Islet of Langerhans (tissue), 1 donor: ENCODE results near the gene FXR2.

Source experiments
- FAIRE-seq: peaks from one replicate; lab custom pipeline; 2011; peaks lifted over from hg19 to GRCh38; lab: Jason Lieb, UNC

FXR2 gene

GRCh38 chr17:7570351-7570750 is 44.3 kb downstream of the FXR2 start:
- FAIRE-seq: no peak

DNA sequence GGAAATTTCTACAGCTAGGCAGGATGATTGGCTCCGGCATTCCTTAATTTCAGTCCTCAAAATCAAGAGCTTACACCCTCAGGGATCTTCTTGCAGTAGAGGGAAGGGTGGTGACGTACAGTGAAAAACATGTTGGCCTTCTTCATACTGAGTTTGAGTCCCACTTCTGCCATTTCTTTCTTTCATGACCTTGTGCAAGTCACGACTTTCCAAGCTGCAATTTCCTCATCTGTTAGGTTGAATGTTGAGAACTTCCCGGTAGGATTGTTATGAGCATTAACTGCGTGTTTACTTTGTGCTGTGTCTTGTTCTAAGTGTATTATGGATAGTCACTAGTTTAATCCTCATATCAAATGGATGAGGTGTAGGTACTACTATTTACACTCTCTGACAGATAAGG is 45.1 kb downstream of the FXR2 start:
- FAIRE-seq: no peak

DNA sequence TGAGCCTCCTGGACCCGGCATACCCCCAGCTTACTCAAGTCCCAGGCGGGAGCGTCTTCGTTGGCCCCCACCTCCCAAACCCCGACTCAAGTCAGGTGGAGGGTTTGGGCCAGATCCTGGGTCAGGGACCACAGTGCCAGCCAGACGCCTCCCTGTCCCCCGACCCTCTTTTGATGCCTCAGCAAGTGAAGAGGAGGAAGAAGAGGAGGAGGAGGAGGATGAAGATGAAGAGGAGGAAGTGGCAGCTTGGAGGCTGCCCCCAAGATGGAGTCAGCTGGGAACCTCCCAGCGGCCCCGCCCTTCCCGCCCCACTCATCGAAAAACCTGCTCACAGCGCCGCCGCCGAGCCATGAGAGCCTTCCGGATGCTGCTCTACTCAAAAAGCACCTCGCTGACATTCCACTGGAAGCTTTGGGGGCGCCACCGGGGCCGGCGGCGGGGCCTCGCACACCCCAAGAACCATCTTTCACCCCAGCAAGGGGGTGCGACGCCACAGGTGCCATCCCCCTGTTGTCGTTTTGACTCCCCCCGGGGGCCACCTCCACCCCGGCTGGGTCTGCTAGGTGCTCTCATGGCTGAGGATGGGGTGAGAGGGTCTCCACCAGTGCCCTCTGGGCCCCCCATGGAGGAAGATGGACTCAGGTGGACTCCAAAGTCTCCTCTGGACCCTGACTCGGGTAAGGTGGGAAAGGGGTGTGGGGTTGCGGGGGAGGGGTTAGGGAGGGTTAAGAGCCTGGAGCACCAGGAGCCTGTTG is 51.4 kb downstream of the FXR2 start:
- no peak for FAIRE-seq

GRCh38 chr17:7562208-7562605 is 52.5 kb downstream of the FXR2 start:
- no peak for FAIRE-seq

- FAIRE-seq: no peak
Observed at GRCh38 chr17:7561589-7562207, 53.0 kb downstream of the FXR2 start, which contains the start of gene SENP3. Gene SENP3 (plus strand): TSS chr17:7561919. CDS start chr17:7563077, 1,158 bp downstream.

DNA sequence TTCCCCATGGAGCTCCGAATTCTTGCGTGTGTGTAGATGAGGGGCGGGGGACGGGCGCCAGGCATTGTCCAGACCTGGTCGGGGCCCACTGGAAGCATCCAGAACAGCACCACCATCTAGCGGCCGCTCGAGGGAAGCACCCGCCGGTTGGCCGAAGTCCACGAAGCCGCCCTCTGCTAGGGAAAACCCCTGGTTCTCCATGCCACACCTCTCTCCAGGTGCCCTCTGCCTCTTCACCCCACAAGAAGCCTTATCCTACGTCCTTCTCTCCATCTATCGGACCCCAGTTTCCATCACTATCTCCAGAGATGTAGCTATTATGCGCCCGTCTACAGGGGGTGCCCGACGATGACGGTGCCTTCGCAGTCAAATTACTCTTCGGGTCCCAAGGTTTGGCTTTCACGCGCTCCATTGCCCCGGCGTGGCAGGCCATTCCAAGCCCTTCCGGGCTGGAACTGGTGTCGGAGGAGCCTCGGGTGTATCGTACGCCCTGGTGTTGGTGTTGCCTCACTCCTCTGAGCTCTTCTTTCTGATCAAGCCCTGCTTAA is 53.6 kb downstream of the FXR2 start:
- no peak for FAIRE-seq

GRCh38 chr17:7560172-7561027 is 54.3 kb downstream of the FXR2 start:
- no peak for FAIRE-seq

DNA sequence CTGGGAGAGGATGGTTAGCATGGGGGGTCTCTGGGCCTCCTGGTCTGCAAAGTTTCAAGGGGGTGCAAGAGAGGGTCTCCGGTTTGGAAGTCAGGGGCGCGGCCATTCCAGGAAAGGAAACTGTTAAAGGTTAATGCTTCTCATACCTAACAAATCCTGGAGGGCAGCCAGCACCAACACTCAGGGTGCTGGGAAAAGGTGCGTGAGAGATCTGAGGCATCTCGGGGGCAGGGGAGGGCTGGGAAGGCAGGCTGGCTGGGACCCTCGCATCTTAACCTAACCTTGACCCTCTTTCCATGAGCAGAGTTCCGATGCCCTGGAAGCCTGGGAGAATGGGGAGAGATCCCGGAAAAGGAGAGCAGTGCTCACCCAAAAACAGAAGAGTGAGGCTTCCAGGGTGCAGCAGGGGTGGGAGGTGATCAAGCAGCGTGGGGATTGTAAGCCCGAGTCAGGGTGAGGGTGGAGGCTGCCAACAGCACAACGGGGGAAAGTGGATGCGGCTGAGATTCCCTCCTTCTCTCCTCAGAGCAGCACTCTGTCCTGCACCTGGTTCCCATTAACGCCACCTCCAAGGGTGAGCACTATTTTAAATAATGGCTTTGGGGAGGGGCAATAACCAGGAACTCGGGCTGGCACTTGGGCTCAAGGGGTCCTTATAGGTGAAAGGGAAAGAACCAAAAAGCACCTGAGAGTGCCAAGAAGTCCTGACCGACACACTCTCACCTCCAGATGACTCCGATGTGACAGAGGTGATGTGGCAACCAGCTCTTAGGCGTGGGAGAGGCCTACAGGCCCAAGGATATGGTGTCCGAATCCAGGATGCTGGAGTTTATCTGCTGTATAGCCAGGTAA is 55.2 kb downstream of the FXR2 start:
- no peak for FAIRE-seq

DNA sequence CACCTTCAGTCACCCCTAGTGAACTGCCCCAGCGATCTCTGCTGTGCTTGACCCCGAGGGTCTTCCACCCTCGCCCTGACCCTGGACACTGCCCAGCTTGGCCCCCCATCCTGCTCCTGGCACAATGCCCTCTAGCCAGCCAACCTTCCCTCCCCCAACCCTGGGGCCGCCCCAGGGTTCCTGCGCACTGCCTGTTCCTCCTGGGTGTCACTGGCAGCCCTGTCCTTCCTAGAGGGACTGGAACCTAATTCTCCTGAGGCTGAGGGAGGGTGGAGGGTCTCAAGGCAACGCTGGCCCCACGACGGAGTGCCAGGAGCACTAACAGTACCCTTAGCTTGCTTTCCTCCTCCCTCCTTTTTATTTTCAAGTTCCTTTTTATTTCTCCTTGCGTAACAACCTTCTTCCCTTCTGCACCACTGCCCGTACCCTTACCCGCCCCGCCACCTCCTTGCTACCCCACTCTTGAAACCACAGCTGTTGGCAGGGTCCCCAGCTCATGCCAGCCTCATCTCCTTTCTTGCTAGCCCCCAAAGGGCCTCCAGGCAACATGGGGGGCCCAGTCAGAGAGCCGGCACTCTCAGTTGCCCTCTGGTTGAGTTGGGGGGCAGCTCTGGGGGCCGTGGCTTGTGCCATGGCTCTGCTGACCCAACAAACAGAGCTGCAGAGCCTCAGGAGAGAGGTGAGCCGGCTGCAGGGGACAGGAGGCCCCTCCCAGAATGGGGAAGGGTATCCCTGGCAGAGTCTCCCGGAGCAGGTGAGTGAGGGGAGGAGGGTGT is 56.0 kb downstream of the FXR2 start, which contains the start of gene TNFSF13:
TNFSF13 (plus strand) TSS at position 207 of the 776 bp plus-strand sequence; CDS start at position 497, 290 bp downstream.
- no peak for FAIRE-seq

GRCh38 chr17:7557775-7558543 is 56.7 kb downstream of the FXR2 start:
- FAIRE-seq: no peak

- no peak for FAIRE-seq
Observed at GRCh38 chr17:7557147-7557764, 57.4 kb downstream of the FXR2 start.

DNA sequence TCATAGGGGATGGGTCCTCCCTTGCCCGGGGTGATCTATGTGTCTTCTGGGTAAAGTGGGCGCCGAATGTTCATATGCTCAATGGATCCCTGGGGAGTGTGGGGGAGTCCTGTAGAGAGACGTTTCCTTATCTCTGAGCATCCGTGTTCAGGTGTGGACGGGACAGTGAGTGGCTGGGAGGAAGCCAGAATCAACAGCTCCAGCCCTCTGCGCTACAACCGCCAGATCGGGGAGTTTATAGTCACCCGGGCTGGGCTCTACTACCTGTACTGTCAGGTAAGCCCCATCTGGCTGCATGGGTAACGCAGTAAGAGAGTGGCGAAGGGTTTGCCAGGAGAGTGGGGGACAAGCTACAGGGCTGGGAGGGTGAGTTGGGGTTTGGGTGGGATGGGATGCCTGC is 58.1 kb downstream of the FXR2 start:
- no peak for FAIRE-seq

DNA sequence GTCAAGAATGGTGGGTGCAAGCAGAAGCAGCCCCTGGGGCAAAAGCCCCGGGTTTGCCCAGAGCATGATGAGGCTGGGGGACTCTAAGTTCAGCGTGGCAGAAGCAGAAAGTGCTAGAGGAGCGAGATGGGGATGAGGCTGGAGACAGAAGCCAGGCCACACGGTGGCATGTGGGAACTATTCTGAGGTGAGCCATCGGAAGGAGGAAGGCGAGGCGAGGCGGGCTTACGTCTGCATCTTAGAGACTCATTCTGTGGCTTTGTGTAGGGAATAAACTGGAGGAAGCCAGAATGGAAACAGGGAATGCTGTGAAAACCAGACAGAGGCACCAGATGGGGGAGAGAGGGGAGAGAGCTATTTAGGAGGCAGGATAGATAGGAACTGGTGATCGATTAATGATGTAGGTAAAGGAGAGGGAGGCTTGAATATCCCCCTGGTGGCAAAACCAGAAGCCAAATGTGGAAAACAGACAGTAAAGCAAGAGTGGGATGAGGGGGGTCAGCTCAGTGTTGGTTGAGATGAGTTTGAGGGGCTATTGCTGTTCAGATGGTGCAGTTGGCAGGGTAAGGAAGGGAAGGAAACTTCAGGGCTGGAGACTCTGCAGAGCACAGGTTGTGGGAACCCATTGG is 59.3 kb downstream of the FXR2 start:
- no peak for FAIRE-seq

DNA sequence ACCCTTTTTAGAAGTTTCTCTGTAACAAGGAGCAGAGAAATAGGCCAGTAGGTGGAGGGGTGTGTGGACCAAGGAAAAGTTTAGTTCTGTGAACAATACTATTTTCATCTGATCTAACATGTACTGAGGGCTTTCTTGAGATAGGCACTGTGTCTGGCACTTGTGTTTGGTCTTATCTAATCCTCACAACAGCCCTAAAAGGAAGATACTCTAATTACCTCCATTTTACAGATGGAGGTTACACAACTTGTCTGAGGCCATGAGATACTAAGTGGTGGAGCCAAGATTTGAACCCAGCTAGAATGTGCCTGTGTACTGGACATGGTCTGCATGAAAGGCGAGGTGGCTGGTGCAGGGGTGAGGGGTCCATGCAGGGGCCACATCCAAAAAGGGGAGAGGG is 61.3 kb downstream of the FXR2 start:
- FAIRE-seq: no peak

DNA sequence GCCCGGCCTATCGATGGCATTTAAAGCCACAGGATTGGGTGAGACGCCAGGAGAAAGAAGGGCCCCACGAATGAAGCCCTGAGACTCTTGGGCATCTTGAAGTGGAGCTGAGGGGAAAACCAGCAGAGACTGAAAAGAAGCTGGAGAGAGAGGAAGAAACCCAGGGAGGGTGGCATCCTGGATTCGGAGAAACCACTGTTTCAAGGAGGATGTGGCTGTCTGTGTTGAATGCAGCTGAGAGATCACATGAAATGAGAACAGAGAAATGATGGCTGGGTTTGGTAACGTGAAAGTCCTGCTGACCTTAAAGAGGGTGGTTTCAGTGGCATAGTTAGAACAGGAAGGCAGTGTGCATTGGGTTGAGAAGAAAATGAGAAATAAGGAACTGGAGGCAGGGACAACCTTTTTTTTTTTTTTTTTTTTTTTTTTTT is 62.1 kb downstream of the FXR2 start:
- no peak for FAIRE-seq

DNA sequence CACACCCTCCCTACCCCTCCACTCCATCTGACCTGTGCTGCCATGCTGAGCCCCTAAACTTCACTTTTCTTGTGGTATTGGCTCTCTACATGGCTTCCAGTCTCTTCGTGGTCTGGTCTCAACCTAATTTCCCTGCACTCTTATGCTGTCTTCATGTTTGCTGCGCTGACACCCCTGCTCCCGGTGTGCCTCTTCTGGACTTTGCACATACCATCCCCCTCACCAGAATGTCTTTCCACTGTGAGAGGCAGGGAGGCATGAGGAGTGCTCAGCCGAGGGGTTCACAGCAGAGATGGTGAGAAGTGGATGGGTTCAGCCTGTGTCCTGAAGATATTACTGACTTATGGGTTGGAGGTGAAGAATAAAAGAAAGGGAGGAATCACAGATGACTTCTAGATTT is 63.3 kb downstream of the FXR2 start:
- FAIRE-seq: no peak

DNA sequence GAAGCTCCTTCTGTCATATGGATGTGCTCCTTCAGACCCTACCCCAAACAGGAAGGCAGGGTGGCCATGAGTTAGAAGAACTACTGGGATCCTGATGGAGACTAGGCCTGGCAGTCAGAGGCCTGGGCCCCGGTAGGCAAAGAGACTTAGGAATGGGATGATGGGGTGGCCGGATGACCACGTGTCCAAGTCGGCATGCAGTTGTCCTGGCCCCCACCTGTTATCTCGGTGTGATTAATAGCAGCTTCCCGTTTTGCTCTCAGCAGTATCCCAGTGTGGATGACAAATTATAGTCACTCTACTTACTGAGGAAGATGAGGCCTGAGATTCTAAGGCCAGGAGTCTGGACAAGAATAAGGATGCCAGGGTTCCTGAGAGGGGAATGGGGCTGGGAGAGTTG is 64.4 kb downstream of the FXR2 start:
- no peak for FAIRE-seq

GRCh38 chr17:7549401-7550055 is 65.2 kb downstream of the FXR2 start:
- no peak for FAIRE-seq
